Lower leg skin (tissue), 4 donors: ENCODE results near the gene SMIM22. TPM values are rescaled to one million over a fixed set of nuclear protein-coding genes. Genes with fewer than 3 reads are reported as not detected.

Experiments
- DNase-seq, 2 donors: peaks; one replicate each; pipeline ENCODE4 v3.0.0-alpha.2; 2019; ENCODE audit warnings: low spot score in 2 of 2
- H3K4me3 ChIP-seq: fragments of 200-600 bp; sonication (generic); 2 replicates; pipeline ENCODE4 v1.5.1; 2017; ENCODE audit warnings: mild to moderate bottlenecking, low read depth; ENCODE audit not compliant: poor library complexity, severe bottlenecking
- POLR2A ChIP-seq, 2 donors: fragments of 450-650 bp; IDR thresholded peaks; one replicate each; pipeline ENCODE4 v1.6.1; 2016 to 2017; ENCODE audit warnings: antibody characterized with exemption in 2 of 2, mild to moderate bottlenecking in 1 of 2, moderate library complexity in 1 of 2
- WGBS, 2 donors: methylation state at CpG; one replicate each; pipeline ENCODE4 v1.1.5; 2018; 5-methylcytosine and 5-hydroxymethylcytosine counted together
- intact Hi-C: fragments of 100-400 bp; cut with DNase I; formaldehyde crosslinking; loops from one replicate; pipeline ENCODE4 v1.15.0; 2023; ENCODE audit warnings: low total_unique reads
- total RNA-seq, 4 donors: library from RNA; depleted of rRNA; stranded (reverse); fragments of >200 nt; gene quantifications; one replicate each; pipeline ENCODE4 v1.1.0, GENCODE V29; 2016
- TF ChIP-seq, protein P1 (sequence below), 3 donors: fragments of 450-650 bp; IDR thresholded peaks; one replicate each; pipeline ENCODE4 v1.5.1; 2016; ENCODE audit warnings: antibody characterized with exemption in 3 of 3, mild to moderate bottlenecking in 3 of 3, moderate library complexity in 2 of 3

Gene SMIM22
- total RNA-seq, 4 donors from 2014 or later = 6.6 to 10.6 (median 7.6) TPM; not detected in 1

DNA sequence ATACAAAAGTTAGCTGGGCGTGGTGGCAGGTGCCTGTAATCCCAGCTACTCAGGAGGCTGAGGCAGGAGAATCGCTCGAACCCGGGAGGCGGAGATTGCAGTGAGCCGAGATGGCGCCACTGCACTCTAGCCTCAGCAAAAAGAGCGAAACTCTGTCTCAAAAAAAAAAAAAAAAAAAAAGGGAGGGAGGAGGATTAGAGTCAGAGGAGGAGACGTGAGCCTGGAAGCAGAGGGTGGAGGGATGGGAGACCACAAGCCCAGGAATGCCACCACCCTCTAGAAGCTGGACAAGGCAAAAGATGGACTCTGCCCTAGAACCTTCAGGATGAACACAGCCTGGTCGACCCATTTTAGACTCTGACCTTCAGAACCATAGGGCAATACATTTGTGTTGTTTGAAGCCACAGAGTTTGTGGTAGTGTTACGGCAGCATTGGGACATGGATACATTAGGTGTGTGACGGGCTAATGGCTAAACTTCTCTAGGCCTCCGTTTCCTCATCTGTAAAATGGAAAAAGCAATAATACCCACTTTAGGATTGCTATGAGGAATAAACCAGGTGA, 2.1 kb upstream of the SMIM22 start:
- DNase-seq = no peak
- TF ChIP-seq POLR2A (IDR thresholded peaks at IDR 0.05) = no peak
- TF ChIP-seq, protein P1, sequence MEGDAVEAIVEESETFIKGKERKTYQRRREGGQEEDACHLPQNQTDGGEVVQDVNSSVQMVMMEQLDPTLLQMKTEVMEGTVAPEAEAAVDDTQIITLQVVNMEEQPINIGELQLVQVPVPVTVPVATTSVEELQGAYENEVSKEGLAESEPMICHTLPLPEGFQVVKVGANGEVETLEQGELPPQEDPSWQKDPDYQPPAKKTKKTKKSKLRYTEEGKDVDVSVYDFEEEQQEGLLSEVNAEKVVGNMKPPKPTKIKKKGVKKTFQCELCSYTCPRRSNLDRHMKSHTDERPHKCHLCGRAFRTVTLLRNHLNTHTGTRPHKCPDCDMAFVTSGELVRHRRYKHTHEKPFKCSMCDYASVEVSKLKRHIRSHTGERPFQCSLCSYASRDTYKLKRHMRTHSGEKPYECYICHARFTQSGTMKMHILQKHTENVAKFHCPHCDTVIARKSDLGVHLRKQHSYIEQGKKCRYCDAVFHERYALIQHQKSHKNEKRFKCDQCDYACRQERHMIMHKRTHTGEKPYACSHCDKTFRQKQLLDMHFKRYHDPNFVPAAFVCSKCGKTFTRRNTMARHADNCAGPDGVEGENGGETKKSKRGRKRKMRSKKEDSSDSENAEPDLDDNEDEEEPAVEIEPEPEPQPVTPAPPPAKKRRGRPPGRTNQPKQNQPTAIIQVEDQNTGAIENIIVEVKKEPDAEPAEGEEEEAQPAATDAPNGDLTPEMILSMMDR (IDR thresholded peaks at IDR 0.05) = no peak
- intact Hi-C loops = no loop called here
- WGBS, 2 donors = 80 to 82% methylated on average over 13 of the region's 13 CpGs
- no peak overlapping the region for H3K4me3 ChIP-seq

DNA sequence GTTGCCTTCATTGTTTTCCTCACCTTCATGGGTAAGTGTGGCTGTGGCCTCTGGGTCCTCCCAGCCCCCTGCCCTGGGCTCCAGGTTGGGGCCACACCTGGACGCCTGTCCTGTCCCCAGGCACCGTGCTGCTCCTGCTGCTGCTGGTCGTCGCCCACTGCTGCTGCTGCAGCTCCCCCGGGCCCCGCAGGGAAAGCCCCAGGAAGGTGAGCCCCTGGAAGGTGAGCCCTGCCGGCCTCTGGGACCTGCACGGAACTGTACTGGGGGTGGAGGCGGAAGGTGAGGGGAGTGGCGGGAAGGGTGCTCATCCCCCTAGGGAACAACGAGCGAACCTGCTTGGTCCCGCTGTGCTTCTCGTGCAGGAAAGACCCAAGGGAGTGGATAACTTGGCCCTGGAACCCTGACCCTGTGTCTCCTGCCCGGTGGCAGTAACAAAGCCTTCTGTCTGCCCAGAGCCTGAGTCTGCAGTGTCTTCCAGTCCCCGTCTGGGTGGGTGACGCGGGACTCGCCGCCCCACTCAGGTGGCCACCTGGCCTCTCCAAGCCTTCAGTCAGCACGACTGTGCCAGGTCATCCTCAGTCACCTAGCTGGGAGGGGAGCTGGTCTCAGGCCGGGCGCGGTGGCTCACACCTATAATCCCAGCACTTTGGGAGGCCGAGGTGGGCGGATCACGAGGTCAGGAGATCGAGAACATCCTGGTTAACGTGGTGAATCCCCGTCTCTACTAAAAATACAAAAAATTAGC, 831 bp downstream of the SMIM22 start:
- no peak overlapping the region for H3K4me3 ChIP-seq
- WGBS, 2 donors = 79 to 88% methylated on average over 6 to 29 of the region's 30 CpGs
- intact Hi-C loops = no loop called here
- no peak for TF ChIP-seq POLR2A (IDR thresholded peaks at IDR 0.05)
- TF ChIP-seq, protein P1 (IDR thresholded peaks at IDR 0.05) = no peak
- DNase-seq = no peak

DNA sequence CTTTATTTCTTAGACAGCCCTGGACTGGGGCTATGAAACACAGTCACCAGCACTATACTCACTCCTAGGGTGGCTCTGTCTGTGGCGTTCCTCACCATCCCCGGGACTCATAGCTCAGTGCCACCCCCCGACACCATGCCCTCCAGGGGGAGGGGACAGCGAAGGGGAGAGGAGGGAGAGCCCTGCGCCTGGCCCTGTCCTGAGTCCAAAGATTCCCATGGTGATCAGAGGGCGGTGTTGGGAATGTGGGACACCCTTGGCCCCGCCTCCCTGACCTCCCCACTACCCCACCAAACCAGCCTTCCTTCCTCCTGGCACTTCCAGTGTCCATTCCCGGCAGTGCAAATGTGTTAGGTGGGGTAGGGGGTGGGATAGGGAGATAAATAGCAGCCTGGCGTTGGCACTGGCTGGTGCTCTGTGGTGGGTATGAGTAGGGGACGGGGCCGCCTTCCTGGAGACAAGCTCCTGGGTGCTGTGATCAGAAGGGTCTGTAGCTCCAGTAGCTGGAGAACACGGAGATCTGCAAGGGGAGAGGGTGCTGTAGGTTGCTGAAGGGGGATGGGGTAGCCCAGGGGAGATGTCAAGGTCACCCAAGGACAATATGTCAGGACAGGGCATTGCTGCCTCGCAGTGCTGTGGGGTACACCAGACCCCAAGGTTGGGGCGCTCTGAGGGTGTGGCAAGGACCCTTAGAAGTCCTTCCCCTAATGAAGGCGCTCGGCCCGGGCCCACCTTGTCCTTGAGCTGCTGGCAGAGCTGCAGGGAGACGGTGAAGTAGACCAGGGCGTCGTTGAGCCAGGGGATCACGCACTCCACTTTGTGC, 2.0 kb downstream of the SMIM22 start:
- whole genome bisulfite sequencing, 2 donors = 85 to 90% methylated on average over 19 to 21 of the region's 21 CpGs
- intact Hi-C loops = no loop called here
- no peak overlapping the region for H3K4me3 ChIP-seq
- no peak for DNase-seq
- TF ChIP-seq POLR2A (IDR thresholded peaks at IDR 0.05) = no peak
- TF ChIP-seq, protein P1 (IDR thresholded peaks at IDR 0.05) = no peak

DNA sequence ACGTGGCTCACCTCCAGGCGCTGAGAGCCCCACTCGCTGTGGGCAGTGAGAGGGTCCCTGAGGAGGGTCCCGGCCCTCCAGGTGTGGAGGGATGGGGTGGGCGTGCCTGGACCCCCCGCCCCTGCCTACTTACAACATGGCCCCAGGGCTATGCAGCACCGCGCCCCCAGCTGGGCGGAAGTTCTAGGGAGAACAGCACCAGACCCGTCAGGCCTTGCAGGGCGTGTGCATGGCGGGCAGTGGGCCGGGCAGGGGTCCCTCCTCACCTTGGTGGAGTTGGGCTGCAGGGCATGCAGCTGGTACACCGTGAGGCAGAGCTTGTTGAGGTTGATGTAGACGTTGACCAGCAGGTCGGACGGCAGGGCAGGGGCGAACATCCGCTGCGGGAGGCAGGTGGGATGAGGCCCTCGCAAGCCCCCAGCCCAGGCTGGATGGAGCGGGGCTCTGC, 2.7 kb downstream of the SMIM22 start:
- H3K4me3 ChIP-seq = no peak overlapping the region
- no peak for DNase-seq
- 88 to 90% methylated on average over 18 to 19 of the region's 22 CpGs for WGBS, 2 donors
- no peak for TF ChIP-seq POLR2A (IDR thresholded peaks at IDR 0.05)
- TF ChIP-seq, protein P1 (IDR thresholded peaks at IDR 0.05) = no peak
- intact Hi-C loops = no loop called here

DNA sequence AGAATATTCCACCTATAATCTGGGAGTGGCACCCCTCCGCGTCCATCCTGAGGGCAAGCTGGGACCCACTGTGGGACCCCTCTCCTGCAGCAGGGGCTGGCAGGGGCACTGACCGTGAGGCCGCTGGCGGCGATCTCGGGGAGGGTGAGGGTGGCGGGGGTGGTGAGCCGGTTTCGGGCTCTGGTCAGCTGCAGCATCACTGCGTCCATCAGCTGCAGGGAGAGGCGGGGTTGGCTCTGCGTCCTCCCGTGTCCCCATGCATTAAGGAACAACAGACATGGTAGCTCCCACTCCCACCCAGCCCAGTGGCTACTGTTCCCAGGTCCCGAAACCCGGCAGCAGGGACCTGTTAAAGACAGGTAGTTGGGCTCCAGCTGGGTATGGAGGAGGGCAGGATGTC, 3.3 kb downstream of the SMIM22 start:
- TF ChIP-seq, protein P1 (IDR thresholded peaks at IDR 0.05) = no peak
- no peak for TF ChIP-seq POLR2A (IDR thresholded peaks at IDR 0.05)
- intact Hi-C loops = no loop called here
- H3K4me3 ChIP-seq = no peak overlapping the region
- 92 to 94% methylated on average over 13 to 15 of the region's 16 CpGs for WGBS, 2 donors
- no peak for DNase-seq
